ENCODE data around the gene NEFH.

- TF ChIP-seq CTCF (IDR thresholded peaks at IDR 0.05) (no peak), POLR2A (IDR thresholded peaks at IDR 0.05) (no peak)
These were observed 3.2 kb downstream of the NEFH start for GRCh38 chr22:29483254-29483653.

Measured in lower leg skin (tissue), 3 donors.